K562 (cell line): ENCODE data around the gene UBA3. TPM values are rescaled to one million over a fixed set of nuclear protein-coding genes. Genes with fewer than 3 reads are reported as not detected.

Experiments
- KDM5B ChIP-seq: fragments of 200-600 bp; sonication (generic); IDR thresholded peaks from 2 replicates; pipeline ENCODE4 v1.6.1; 2012; ENCODE audit warnings: low read depth, mild to moderate bottlenecking, moderate library complexity, low read length, control low read depth, inconsistent platforms; ENCODE audit not compliant: insufficient replicate concordance
- MBD2 ChIP-seq: sonication (generic); IDR thresholded peaks from 2 replicates; pipeline ENCODE4 v1.6.1; 2016; ENCODE audit warnings: low read depth, borderline replicate concordance
- PHF8 ChIP-seq: fragments of 200-600 bp; sonication (generic); IDR thresholded peaks from 2 replicates; pipeline ENCODE4 v1.6.1; 2012; ENCODE audit warnings: mixed run types, mild to moderate bottlenecking, inconsistent platforms, low read length, moderate library complexity, borderline replicate concordance
- TBP ChIP-seq: optimal IDR thresholded peaks from 2 replicates; pipeline ENCODE3; 2011; ENCODE audit warnings: low read depth, low read length, improper control_type of control experiment
- YY1 ChIP-seq, 3 experiments: IDR thresholded peaks; 2 replicates each; pipeline ENCODE4 v1.6.1; 2011; ENCODE audit warnings: low read length in 2 of 3, mild to moderate bottlenecking in 2 of 3, moderate library complexity in 2 of 3, borderline replicate concordance in 1 of 3, control low read depth in 1 of 3, low read depth in 1 of 3; ENCODE audit not compliant: insufficient read depth in 3 of 3, insufficient replicate concordance in 2 of 3, control insufficient read depth in 1 of 3, insufficient read length in 1 of 3; ENCODE audit errors: extremely low read depth in 1 of 3
- ZNF143 ChIP-seq: sonication (generic); formaldehyde crosslinking; IDR thresholded peaks from 2 replicates; pipeline ENCODE4 v1.9.0; 2022; ENCODE audit warnings: mild to moderate bottlenecking, missing genetic modification reagents
- polyA plus RNA-seq, 8 experiments: library from polyadenylated mRNA; depleted of rRNA in 4 of 8; stranded (reverse) in 5 of 8; unstranded in 3 of 8; fragments of >200 nt; fragmentation: Nextera tagmentation in 2 of 8; fragmentation: Illumina TruSeq in 1 of 8; extraction: Ambion mirVana in 2 of 8; extraction: Trizol in 1 of 8; gene quantifications; 2 replicates each; pipeline versions ENCODE4 v1.2.1 to v1.2.3, GENCODE V29; 2011 to 2014; ENCODE audit warnings: inconsistent platforms in 1 of 8, missing spikeins in 1 of 8
- total RNA-seq, 7 experiments: library from RNA; depleted of rRNA in 6 of 7; stranded (reverse); fragments of >200 nt in 6 of 7; fragmentation: Illumina TruSeq in 2 of 7; extraction: Trizol in 2 of 7; gene quantifications; 2 replicates each; pipeline versions ENCODE4 v1.2.1 to v1.2.3, GENCODE V29; 2011 to 2021; ENCODE audit warnings: low replicate concordance in 1 of 7
- TF ChIP-seq, protein P1 (sequence below): fragments of 450-650 bp; IDR thresholded peaks from 2 replicates; pipeline ENCODE4 v1.6.1; 2018; ENCODE audit not compliant: partially characterized antibody
- TF ChIP-seq, protein P2 (sequence below), 3 experiments: fragments of 200-800 bp in 1 of 3; fragments of 250-450 bp in 1 of 3; fragments of 450-650 bp in 1 of 3; sonication (Bioruptor Pico) in 1 of 3; sonication (Bioruptor generic) in 1 of 3; formaldehyde crosslinking in 1 of 3; IDR thresholded peaks; 2 replicates each; pipeline versions ENCODE4 v1.6.1 to v1.8.0; 2016 to 2022; ENCODE audit warnings: mild to moderate bottlenecking in 2 of 3, missing genetic modification characterization in 2 of 3, missing compliant biosample characterization in 1 of 3, moderate library complexity in 1 of 3
- TF ChIP-seq, protein P3 (sequence below): fragments of 250-450 bp; sonication (Bioruptor Pico); IDR thresholded peaks from 2 replicates; pipeline ENCODE4 v1.5.1; 2021; ENCODE audit warnings: mild to moderate bottlenecking
- TF ChIP-seq, protein P4 (sequence below), 2 experiments: IDR thresholded peaks; 2 replicates each; pipeline ENCODE4 v1.6.1; 2011; ENCODE audit warnings: borderline replicate concordance in 1 of 2, control low read depth in 1 of 2, low read depth in 1 of 2, low read length in 1 of 2, mild to moderate bottlenecking in 1 of 2, mixed read lengths in 1 of 2, moderate library complexity in 1 of 2; ENCODE audit not compliant: insufficient read depth in 1 of 2, insufficient read length in 1 of 2, poor library complexity in 1 of 2, severe bottlenecking in 1 of 2; ENCODE audit errors: extremely low read depth in 1 of 2
- TF ChIP-seq, protein P5 (sequence below): fragments of 450-650 bp; IDR thresholded peaks from 2 replicates; pipeline ENCODE4 v1.6.1; 2017; ENCODE audit warnings: antibody characterized with exemption

The UBA3 gene
- total and polyA plus RNA-seq, 9 of the 15 experiments (the other 6 are each of a cell fraction or from before 2014, with no cell fraction given) = 23.2 to 80.0 (median 38.6) TPM

DNA sequence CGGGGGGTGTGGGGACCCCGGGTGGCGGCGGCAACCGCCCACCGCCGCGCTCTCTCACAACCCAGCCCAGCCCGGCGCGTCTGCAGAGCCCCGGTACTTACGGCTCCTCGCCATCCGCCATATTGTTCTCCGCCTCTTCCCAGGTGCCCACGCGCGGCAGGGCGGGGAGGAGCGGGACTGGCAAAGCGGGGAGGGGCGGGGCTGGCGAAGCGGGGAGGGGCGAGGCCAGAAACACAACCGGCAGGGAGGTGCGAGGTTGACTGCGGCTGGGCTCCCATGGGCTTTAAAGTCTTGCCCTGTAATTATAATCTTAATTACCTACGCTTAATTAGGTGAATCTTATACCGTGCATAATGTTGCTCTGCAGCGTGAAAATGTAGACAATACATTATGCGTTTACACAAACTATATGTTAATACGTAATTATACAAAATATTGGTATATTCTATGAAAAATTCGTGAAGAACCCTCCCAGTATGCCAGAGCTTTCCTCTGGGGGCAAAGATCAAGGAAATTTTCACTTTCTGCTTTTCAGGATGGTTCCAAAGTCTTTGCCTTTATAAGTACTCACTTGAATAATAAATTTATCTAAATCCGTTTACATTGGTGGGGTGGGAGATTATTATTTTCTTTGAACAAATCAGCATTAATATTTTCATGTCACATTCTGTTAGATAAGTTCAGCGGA lies at the start of gene UBA3 (continued):
- TF ChIP-seq, protein P1, sequence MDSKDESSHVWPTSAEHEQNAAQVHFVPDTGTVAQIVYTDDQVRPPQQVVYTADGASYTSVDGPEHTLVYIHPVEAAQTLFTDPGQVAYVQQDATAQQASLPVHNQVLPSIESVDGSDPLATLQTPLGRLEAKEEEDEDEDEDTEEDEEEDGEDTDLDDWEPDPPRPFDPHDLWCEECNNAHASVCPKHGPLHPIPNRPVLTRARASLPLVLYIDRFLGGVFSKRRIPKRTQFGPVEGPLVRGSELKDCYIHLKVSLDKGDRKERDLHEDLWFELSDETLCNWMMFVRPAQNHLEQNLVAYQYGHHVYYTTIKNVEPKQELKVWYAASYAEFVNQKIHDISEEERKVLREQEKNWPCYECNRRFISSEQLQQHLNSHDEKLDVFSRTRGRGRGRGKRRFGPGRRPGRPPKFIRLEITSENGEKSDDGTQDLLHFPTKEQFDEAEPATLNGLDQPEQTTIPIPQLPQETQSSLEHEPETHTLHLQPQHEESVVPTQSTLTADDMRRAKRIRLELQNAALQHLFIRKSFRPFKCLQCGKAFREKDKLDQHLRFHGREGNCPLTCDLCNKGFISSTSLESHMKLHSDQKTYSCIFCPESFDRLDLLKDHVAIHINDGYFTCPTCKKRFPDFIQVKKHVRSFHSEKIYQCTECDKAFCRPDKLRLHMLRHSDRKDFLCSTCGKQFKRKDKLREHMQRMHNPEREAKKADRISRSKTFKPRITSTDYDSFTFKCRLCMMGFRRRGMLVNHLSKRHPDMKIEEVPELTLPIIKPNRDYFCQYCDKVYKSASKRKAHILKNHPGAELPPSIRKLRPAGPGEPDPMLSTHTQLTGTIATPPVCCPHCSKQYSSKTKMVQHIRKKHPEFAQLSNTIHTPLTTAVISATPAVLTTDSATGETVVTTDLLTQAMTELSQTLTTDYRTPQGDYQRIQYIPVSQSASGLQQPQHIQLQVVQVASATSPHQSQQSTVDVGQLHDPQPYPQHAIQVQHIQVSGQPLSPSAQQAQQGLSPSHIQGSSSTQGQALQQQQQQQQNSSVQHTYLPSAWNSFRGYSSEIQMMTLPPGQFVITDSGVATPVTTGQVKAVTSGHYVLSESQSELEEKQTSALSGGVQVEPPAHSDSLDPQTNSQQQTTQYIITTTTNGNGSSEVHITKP = peak; percentile 87
- TF ChIP-seq, protein P2, sequence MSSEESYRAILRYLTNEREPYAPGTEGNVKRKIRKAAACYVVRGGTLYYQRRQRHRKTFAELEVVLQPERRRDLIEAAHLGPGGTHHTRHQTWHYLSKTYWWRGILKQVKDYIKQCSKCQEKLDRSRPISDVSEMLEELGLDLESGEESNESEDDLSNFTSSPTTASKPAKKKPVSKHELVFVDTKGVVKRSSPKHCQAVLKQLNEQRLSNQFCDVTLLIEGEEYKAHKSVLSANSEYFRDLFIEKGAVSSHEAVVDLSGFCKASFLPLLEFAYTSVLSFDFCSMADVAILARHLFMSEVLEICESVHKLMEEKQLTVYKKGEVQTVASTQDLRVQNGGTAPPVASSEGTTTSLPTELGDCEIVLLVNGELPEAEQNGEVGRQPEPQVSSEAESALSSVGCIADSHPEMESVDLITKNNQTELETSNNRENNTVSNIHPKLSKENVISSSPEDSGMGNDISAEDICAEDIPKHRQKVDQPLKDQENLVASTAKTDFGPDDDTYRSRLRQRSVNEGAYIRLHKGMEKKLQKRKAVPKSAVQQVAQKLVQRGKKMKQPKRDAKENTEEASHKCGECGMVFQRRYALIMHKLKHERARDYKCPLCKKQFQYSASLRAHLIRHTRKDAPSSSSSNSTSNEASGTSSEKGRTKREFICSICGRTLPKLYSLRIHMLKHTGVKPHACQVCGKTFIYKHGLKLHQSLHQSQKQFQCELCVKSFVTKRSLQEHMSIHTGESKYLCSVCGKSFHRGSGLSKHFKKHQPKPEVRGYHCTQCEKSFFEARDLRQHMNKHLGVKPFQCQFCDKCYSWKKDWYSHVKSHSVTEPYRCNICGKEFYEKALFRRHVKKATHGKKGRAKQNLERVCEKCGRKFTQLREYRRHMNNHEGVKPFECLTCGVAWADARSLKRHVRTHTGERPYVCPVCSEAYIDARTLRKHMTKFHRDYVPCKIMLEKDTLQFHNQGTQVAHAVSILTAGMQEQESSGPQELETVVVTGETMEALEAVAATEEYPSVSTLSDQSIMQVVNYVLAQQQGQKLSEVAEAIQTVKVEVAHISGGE (CRISPR knock-in tag; IDR thresholded peaks at IDR 0.05) = no peak
- TF ChIP-seq KDM5B (peak; percentile 59), YY1 (IDR thresholded peaks at IDR 0.05; ENCODE audit: borderline replicate concordance in 1 of 3, control insufficient read depth in 1 of 3, extremely low read depth in 1 of 3, insufficient read depth in 3 of 3, insufficient read length in 1 of 3, insufficient replicate concordance in 2 of 3, low read depth in 1 of 3, low read length in 2 of 3) (peak; percentile 69 to 95 (median 91)), PHF8 (peak; percentile 48; the same call in 1 of the 2 replicates), ZNF143 (CRISPR knock-in tag) (peak; percentile 56), TBP (peak; percentile 78), MBD2 (0 out of 2 replicates have a peak, but pooled peaks have one; percentile 23)
- TF ChIP-seq, protein P3, sequence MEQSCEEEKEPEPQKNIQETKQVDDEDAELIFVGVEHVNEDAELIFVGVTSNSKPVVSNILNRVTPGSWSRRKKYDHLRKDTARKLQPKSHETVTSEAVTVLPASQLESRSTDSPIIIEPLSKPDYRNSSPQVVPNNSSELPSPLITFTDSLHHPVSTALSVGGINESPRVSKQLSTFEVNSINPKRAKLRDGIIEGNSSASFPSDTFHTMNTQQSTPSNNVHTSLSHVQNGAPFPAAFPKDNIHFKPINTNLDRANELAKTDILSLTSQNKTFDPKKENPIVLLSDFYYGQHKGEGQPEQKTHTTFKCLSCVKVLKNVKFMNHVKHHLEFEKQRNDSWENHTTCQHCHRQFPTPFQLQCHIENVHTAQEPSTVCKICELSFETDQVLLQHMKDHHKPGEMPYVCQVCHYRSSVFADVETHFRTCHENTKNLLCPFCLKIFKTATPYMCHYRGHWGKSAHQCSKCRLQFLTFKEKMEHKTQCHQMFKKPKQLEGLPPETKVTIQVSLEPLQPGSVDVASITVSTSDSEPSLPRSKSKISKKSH (CRISPR knock-in tag) = no peak
- TF ChIP-seq, protein P4, sequence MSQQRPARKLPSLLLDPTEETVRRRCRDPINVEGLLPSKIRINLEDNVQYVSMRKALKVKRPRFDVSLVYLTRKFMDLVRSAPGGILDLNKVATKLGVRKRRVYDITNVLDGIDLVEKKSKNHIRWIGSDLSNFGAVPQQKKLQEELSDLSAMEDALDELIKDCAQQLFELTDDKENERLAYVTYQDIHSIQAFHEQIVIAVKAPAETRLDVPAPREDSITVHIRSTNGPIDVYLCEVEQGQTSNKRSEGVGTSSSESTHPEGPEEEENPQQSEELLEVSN (IDR thresholded peaks at IDR 0.05; ENCODE audit: borderline replicate concordance in 1 of 2, extremely low read depth in 1 of 2, insufficient read depth in 1 of 2, insufficient read length in 1 of 2, low read depth in 1 of 2, low read length in 1 of 2, poor library complexity in 1 of 2, severe bottlenecking in 1 of 2) = peak in 1 of 2 experiments; percentile 69
- TF ChIP-seq, protein P5, sequence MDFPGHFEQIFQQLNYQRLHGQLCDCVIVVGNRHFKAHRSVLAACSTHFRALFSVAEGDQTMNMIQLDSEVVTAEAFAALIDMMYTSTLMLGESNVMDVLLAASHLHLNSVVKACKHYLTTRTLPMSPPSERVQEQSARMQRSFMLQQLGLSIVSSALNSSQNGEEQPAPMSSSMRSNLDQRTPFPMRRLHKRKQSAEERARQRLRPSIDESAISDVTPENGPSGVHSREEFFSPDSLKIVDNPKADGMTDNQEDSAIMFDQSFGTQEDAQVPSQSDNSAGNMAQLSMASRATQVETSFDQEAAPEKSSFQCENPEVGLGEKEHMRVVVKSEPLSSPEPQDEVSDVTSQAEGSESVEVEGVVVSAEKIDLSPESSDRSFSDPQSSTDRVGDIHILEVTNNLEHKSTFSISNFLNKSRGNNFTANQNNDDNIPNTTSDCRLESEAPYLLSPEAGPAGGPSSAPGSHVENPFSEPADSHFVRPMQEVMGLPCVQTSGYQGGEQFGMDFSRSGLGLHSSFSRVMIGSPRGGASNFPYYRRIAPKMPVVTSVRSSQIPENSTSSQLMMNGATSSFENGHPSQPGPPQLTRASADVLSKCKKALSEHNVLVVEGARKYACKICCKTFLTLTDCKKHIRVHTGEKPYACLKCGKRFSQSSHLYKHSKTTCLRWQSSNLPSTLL = no peak
